ENCODE data around the gene SLCO2B1.

DNA sequence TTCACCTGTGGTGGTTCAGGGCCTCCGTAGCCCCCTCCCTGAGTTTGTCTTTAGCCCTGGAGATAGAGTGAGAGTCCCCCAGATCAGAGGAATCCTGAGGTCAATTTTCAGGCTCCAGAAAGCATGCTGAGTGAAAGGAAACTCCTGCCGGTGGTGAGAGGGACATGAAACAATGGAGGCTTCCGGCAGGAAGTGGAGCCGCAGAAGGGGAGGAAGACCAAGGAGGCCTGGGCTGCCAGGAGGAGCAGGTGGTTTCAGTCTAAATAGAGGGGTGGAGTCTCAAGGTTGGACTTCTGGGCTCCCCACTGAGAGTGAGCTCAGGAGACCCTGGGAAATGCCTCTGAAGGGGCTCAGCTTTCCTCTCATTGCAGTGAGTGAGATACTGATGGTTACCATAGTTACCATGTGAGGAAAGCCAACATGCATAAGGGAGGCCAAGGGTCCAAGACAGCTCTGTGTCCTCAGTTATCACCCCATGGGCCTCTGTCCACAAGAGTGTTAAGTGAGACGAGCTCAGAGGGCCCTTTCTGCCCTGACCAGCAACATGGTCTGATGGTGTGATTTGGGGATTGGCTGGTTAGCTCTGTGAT lies 10.7 kb downstream of the SLCO2B1 start:
- no peak for TF ChIP-seq EZH2 (IDR thresholded peaks at IDR 0.05; ENCODE audit: borderline replicate concordance, low read depth, low read length, severe bottlenecking)
- TF ChIP-seq, protein P1, sequence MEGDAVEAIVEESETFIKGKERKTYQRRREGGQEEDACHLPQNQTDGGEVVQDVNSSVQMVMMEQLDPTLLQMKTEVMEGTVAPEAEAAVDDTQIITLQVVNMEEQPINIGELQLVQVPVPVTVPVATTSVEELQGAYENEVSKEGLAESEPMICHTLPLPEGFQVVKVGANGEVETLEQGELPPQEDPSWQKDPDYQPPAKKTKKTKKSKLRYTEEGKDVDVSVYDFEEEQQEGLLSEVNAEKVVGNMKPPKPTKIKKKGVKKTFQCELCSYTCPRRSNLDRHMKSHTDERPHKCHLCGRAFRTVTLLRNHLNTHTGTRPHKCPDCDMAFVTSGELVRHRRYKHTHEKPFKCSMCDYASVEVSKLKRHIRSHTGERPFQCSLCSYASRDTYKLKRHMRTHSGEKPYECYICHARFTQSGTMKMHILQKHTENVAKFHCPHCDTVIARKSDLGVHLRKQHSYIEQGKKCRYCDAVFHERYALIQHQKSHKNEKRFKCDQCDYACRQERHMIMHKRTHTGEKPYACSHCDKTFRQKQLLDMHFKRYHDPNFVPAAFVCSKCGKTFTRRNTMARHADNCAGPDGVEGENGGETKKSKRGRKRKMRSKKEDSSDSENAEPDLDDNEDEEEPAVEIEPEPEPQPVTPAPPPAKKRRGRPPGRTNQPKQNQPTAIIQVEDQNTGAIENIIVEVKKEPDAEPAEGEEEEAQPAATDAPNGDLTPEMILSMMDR (IDR thresholded peaks at IDR 0.05; ENCODE audit: borderline replicate concordance, extremely low read depth, low read length, poor library complexity, severe bottlenecking): no peak
